ENCODE data around the gene RAD54L.

DNA sequence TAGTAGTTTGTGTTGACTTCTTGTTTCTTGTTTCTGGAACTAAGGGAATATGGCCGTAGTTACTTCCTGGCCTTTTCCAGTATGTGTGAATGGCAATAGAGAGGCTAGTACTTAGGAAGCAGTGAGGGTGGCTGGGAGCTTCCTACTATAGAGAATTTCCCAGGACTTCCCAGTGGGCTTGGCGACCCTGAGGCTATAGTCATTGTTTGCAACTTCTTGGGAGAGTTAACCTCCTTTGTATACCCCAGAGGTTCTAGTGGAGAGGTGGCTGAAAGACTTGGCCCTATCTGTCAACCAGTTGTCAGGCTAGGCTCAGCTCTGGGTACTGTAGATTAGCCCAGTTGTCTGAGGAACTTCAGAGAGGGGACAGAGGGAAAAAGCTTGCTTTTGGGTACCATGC, 15.6 kb downstream of the RAD54L start:
- TF ChIP-seq, protein P1, sequence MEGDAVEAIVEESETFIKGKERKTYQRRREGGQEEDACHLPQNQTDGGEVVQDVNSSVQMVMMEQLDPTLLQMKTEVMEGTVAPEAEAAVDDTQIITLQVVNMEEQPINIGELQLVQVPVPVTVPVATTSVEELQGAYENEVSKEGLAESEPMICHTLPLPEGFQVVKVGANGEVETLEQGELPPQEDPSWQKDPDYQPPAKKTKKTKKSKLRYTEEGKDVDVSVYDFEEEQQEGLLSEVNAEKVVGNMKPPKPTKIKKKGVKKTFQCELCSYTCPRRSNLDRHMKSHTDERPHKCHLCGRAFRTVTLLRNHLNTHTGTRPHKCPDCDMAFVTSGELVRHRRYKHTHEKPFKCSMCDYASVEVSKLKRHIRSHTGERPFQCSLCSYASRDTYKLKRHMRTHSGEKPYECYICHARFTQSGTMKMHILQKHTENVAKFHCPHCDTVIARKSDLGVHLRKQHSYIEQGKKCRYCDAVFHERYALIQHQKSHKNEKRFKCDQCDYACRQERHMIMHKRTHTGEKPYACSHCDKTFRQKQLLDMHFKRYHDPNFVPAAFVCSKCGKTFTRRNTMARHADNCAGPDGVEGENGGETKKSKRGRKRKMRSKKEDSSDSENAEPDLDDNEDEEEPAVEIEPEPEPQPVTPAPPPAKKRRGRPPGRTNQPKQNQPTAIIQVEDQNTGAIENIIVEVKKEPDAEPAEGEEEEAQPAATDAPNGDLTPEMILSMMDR (IDR thresholded peaks at IDR 0.05; ENCODE audit: low read depth, low read length): no peak
- TF ChIP-seq EZH2phosphoT487 (IDR thresholded peaks at IDR 0.05; ENCODE audit: low read depth): no peak

All from OCI-LY3 (cell line).